ENCODE data around the gene NCK2.

Gene NCK2

DNA sequence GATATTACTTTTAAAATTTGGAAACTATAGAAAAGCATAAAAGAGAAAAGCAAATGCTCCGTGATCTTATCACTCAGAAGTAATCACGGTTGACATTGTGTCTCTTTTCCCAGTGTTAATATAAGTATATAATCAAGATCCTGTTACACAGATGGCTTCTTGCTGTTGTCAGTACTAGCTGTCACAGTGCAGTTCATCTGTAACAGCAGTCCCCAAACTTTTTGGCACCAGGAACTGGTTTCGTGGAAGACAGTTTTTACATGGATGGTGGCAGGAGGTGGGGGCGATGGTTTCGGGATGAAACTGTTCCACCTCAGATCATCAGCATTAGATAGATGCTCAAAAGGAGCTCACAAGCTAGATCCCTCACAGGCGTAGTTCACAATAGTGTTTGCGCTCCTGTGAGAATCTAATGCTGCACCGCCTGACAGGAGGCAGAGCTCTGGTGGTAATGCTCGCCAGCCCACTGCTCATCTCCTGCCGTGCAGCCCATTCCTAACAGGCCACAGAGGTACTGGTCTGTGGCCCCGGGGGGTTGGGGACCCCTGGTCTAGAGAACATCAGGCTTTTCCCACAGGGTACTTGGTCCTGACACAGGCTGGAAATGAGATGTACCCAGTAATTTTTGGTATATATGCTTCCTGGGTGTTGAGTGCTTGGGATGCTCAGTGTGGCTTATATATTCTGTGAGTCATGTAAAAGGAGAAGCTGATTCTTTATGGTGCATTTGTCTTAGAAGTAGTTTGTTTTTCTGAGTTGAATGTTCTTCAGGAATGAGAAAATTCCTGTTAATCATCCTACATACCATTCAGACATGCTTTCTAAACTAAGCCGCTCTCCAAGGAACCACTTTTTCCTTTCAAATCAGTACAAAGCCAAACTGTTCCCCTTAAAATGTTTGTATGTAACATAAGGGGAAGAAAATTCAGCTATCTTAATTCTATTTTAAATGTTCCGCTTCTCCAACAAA lies 121.8 kb downstream of the NCK2 start:
- FAIRE-seq (no peak), DNase-seq (ENCODE audit: insufficient read length, low spot score) (no peak)

DNA sequence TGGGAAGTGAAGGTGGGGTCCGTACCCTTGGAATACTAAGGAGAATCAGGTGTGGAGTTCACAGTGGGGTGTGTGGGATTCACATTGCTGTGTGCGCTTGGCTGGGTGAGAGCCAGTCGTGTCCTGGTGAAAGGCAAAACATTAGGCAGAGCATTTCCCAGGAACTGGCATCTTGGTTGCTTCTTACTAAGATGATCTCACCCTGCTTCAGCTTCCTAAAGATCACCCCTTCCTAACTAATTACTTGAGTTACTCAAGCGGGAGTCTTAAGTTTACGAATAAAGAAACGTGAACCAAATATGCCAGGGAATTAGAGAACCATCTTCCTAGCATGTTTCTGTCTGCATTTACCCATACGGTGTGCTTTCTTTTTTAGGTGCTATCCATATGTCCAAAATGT lies 122.9 kb downstream of the NCK2 start:
- FAIRE-seq (no peak), DNase-seq (ENCODE audit: insufficient read length, low spot score) (no peak)

DNA sequence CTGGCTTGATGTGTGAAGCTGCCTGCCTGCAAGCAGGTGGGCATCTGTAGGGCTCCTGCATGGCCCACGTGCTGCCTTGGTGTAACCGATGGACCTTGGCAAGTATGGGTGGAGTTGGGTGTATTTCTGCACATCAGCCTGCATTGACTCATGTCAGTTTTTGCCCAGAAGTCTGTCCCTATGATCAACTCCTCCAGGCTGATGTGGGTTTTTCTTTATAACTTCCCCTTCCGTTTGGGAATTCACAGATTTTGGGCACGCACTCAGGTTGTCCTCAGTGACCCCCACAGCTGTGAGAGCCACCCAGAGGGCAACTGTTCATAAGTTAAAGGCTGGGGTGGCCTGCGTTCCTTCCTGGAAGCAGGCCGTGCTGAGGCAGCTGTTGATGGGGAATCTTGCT lies 123.3 kb downstream of the NCK2 start:
- DNase-seq (ENCODE audit: insufficient read length, low spot score) = no peak
- FAIRE-seq = no peak

DNA sequence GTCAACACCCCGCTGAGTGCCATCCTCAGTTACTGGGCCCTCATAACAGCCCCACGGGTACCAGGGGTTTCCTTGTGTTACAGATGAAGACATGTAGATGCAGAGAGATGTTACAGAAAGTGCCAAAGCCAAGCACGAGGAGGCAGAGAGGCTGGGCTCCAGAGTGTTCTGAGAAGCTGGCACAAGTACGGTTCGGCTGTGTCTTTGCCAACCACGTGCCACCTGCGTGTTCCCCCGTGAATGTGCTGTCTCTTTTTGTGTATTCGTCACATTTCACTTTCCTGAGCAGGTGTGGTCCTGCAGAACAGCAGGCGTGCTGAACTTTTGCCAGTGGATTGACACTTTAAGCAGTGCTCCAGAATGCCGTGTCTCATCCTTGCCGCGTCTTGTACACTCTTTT lies 124.6 kb downstream of the NCK2 start:
- FAIRE-seq (no peak), DNase-seq (ENCODE audit: insufficient read length, low spot score) (no peak)

DNA sequence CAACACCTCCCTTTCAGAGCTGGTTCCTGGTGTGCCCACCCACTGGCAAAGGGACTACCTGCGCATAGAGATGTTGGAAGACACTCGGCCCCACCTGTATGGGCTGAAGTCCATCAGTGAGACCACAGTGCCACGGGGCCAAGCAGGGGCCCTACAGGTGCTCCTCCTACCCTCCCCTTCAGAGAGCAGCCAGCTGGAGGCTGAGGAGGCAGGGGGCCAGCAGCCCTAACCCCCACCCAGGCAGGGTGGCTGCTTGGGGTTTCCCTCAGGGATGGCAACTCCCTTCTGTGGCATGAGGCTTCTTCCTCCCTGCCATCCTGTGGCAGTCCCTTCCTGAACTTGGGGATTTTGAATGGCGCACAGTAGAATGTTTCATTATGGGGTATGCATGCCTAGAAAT lies 125.3 kb downstream of the NCK2 start:
- FAIRE-seq (no peak), DNase-seq (ENCODE audit: insufficient read length, low spot score) (no peak)

DNA sequence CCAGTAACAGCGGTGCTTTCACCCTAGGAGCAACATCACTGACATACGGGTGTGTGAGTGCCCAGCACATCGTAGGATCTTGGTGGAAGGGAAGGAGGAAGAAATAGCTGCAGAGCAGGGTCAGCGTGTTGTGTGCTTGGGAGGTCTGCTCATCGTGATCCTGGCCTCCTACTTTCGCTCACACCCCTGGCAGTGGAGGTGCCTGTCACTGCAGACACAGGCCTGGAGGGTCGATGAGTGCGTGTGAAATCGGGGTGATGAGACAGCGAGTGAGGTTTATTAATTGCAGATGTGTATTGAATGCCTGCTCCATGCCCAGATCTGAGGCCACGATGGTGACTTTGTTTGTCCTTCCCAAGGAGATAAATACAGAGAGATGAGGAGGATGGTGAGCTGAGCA lies 126.1 kb downstream of the NCK2 start:
- FAIRE-seq (no peak), DNase-seq (ENCODE audit: insufficient read length, low spot score) (no peak)

DNA sequence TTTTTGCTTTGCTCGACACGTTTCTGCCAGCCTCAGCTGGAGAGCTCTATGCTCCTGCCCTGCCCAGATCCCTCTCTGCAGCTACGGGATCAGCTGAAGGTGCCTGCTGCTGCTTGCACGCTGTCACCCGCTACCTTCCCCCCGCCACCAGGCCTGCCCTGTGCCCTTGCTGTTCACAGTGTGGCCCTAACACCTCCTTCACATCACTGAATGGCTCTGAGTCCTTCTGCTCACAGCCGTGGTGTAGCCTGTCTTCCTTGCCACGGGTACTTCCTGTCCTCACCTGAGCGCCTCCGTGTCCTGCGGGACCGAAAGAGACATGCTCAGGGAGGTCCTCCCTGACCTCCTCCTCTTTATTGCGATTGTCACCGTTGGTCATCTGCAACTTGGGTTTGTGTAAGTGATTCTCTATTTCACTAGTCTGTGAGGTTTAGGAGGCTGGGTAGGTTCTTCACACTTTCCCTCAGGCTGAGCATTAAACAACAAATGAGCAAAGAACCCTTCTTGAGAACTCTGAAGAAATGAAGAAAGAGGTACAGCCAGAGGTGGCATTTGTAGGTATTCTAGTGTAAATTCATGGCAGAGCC lies 127.5 kb downstream of the NCK2 start:
- FAIRE-seq (no peak), DNase-seq (ENCODE audit: insufficient read length, low spot score) (no peak)

DNA sequence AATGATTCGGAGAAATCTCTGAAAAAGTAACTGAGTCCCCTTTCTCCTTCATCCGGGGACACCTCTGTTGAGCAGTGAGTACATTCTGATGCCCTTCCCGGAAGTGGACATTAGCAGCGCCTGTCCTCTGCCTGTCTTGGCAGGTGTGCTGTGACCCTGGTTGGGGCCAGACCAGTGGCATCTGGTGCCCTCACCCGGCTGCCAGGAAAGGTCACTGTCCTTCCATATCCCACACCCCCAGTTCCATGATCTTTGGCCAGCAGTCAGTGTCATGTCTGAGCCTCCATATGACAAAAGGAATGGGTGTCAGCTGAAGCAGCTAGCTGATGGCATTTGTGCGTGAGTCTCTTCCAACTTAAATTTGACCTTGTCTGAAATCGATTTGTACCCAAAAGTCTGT lies 128.1 kb downstream of the NCK2 start:
- FAIRE-seq (no peak), DNase-seq (ENCODE audit: insufficient read length, low spot score) (no peak)

DNA sequence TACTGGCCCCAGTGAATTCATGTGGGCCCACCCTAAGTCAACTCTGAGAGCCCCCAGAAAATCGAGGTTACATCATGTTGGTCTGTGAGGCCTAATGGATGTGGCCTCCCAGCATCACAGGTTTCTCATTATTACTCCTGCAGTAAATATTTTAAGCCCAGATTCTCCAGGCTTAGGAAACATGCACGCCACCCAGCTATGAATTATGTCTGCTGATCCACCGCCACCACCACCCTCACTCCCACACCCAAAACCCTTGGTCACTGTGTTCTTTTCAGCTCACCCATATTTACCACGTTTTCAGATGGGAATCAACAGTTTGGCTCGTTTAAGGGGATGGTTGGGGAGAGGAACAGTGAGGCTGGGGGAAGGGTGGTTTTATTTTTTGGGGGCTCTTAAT lies 128.6 kb downstream of the NCK2 start:
- no peak for FAIRE-seq

DNA sequence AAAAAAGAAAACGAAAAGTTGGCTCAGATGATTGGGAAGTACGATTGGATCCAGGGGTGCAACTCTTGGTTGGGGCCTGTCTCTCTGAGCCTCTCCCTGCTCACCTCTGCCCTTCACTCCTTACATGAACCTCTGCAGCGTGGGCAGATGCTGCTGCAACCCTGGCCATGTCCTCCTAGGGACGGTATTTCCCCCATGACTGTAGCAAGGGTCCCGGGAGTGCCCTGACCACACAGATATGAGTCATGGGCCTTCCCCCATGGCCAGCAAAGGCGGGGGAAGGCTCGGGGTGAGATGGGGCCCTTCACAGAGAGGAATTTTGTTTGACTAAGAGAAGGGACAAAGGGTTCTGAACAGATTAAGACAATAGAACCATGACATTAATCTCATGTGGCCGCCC lies 129.0 kb downstream of the NCK2 start:
- peak; percentile 49 for FAIRE-seq

More for the DNA sequence above, 128.6 kb downstream of the NCK2 start:
- DNase-seq (ENCODE audit: insufficient read length, low spot score) = no peak

DNA sequence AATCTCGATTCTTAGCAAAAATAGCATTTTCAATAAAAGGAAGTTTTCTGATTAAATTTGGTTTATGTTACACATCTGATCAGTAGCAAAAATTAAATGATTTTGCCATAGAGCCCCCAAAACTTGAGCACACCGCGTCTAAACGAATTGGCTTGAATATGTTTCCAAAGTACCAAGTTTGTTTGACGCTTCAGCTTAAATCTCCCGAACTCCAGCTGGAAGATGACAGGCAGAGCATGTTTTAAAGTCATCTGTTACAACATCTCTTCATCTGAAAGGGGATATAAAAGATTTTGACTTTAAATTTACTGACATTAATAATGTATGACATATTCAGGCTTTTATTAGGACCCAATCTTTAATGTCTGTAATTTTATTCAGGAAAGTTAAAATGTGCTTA lies 129.8 kb downstream of the NCK2 start:
- no peak for DNase-seq (ENCODE audit: insufficient read length, low spot score)
- no peak for FAIRE-seq

More for the DNA sequence above, 129.0 kb downstream of the NCK2 start:
- peak; percentile 87 for DNase-seq (ENCODE audit: insufficient read length, low spot score)

DNA sequence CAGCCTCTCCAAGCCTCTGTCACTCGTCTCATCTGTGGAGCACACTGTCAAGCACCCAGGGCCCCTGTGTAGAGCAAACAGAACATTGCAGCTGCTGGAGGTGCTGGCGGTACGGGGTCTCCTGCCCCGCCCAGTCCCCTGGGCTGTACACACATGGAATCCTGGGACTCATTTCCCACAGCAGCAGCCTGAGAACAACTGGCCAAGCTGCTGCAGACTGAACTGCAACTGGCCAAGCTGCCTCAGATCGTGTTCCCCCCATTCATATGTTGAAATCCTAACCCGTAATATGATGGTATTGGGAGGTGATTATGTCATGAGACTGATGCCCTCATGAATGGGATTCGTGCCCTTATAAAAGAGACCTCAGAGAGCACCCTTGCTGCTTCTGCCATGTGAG lies 130.5 kb downstream of the NCK2 start:
- FAIRE-seq (no peak), DNase-seq (ENCODE audit: insufficient read length, low spot score) (no peak)

DNA sequence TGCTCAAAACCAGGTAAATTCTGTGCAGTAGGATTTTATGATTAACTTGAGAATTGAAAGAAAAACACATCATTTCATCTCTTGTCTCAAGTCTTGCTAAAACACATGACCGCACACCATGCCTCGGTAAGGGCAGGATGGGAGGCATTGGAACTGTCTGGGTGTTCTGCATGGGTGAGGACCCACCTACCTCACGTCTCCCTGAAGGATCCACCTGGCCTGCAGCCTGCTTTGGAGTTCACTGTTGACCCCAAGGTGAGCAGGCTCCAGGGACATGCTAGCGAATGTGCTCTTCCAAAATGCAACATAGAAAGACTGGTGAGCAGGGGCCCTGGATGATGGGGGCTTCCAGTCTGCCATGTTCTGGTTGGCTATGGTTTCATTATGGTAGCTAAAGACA lies 131.5 kb downstream of the NCK2 start:
- no peak for DNase-seq (ENCODE audit: insufficient read length, low spot score)
- no peak for FAIRE-seq

DNA sequence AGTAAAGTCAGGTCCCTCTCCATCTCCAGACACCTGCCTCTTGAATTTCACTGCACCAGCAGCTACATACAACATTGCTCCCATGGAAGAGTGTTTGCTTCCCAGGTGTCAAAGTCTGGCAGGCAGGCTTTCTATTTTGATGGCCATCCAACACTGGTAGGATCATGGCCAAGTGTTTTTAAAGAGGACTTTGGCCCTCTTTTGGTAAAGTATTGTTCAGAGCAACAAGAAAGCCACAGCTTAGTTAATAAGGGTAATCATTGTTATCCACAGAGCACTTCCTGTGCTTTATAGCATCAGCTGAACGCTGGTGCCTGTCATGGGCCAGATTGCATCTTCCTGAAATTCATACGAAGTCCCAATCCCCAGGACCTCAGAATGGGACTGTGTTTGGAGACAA lies 133.2 kb downstream of the NCK2 start:
- no peak for FAIRE-seq
- DNase-seq (ENCODE audit: insufficient read length, low spot score) = no peak

DNA sequence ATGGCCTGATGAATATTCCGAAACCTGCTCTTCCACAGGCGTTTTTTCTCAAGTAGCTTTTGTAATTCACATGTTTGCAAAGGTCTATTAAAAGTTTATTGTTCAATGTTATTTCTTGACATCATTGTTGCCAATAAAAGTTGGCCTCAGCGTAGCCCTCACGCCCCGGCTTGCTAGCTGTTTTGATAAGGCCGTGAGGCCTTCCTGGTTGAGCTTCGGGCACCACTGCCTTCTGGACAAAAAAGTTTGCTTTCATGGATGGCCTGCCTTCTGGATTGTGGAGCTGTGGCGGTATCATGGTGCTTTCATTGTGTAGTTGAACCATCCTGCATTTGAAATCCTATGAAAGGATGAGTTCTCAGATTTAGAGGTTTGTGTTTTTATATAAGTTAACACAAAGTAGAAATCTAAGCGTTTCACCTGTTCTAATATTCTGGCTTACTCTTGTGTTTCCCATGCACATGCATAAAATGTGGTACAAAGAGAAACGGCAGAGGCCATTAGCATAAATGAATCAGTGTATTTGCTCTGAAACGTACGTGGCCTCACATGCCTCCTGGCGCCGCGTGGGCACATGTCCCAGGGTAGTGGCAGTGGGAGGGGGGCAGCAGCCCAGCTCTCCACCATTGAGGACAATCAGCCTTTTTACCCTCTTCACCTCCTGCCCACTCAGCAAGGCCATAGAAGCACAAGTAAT lies 134.5 kb downstream of the NCK2 start:
- DNase-seq (ENCODE audit: insufficient read length, low spot score) = no peak
- no peak for FAIRE-seq

DNA sequence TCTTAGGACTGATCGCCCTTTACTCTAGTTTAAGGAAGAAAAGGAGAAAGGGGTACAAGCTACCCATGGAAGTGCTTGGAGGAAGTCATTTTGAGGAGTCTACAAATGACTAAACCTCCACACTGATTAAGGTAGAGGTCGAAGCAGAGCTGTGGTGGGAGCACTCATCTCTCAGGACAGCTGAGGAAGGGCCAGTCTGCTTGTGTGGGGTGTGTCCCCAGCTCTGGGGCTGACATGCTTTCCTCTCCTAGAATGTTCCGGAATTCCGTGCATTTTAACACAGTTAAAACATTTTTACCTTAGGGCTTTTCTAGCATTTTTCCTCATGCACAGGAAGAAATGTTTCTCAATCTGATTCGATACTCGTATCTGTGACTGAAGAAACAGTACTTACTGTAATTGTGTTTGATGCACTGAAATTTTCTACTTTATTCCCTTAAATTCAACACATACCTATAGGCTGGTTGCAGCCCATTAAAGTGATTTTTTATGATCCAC lies 135.1 kb downstream of the NCK2 start:
- no peak for FAIRE-seq

DNA sequence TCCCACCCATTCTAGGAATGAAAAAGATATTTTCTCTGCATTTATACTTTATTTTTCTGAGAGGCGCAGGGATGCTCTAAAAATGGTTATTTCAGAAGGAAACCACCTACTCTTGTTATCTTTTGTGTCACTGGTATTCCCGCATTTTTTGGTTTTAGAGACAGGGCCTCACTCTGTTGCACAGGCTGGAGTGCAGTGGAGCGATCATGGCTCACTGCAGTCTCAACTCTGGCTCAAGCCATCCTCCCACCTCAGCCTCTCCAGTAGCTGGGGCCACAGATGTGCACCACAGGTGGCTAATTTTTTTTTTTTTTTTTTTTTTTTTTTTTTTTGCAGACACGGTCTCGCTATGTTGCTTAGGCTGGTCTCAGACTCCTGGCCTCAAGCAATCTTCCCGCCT lies 135.9 kb downstream of the NCK2 start:
- no peak for FAIRE-seq

More for the DNA sequence above, 135.1 kb downstream of the NCK2 start:
- DNase-seq (ENCODE audit: insufficient read length, low spot score) = no peak

DNA sequence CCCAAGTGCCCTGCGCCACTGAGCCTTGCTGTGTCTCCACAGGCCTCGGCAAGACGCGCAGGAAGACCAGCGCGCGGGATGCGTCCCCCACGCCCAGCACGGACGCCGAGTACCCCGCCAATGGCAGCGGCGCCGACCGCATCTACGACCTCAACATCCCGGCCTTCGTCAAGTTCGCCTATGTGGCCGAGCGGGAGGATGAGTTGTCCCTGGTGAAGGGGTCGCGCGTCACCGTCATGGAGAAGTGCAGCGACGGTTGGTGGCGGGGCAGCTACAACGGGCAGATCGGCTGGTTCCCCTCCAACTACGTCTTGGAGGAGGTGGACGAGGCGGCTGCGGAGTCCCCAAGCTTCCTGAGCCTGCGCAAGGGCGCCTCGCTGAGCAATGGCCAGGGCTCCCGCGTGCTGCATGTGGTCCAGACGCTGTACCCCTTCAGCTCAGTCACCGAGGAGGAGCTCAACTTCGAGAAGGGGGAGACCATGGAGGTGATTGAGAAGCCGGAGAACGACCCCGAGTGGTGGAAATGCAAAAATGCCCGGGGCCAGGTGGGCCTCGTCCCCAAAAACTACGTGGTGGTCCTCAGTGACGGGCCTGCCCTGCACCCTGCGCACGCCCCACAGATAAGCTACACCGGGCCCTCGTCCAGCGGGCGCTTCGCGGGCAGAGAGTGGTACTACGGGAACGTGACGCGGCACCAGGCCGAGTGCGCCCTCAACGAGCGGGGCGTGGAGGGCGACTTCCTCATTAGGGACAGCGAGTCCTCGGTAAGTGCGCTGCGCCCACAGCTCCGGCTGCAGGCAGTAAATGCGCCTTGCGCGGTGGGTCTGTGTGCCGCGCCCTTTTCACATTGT lies 136.8 kb downstream of the NCK2 start:
- no peak for DNase-seq (ENCODE audit: insufficient read length, low spot score)
- FAIRE-seq = no peak

More for the DNA sequence above, 135.9 kb downstream of the NCK2 start:
- DNase-seq (ENCODE audit: insufficient read length, low spot score) = no peak

DNA sequence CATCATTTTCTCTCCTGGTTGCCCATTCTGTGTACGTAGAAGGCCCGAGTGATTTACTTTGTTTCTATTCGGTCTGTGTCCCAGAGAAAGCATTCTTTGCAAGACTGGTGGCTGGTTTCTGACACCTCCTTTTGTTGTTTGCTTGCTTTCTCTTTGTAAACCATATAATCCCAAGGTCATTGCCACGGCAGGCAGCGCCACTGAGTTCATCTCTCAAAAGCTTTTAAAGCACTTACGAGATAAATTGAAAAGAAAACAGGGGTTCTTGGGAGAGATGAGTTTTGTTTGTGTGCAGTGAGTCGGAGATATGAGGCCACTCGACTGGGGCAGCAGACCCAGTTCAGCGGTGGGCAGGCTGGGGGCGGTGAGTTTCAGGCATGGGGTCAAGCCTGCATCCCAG lies 137.6 kb downstream of the NCK2 start:
- DNase-seq (ENCODE audit: insufficient read length, low spot score) (no peak), FAIRE-seq (no peak)

DNA sequence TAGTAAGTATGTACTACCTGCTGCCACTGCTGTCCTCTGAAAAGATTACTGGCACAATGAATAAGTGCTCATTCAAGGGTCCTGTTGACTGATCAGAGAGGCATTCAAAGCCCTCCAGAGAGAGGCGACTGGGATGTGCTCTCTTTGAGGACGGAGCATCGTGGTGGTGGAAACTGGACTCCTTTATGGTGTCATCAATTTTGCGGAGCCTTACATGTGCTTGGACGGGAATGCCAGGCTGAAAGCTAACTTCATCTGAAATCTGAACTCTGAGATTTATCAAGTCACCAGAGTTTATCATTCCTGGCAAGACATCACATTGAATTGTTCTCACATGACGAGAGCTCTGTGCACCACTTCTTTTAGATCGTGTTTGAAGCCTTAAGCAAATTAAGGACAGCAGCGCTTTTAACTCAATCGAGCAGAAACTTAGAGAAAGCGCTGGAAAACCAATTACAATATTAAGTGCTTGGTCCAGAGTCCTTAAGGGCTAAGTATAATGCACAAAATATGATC lies 138.3 kb downstream of the NCK2 start:
- no peak for FAIRE-seq
- no peak for DNase-seq (ENCODE audit: insufficient read length, low spot score)

Data from HTR-8/SVneo (cell line).